GM23248 (cell line): Measurements from ENCODE around the gene ALS2.

ENCODE experiments used
- EZH2 ChIP-seq: fragments of 200-600 bp; sonication (generic); IDR thresholded peaks from 2 replicates; pipeline ENCODE4 v1.6.1; 2018; ENCODE audit warnings: antibody characterized with exemption, mild to moderate bottlenecking; ENCODE audit not compliant: insufficient read depth, poor library complexity, severe bottlenecking
- EZH2phosphoT487 ChIP-seq: fragments of 200-600 bp; sonication (generic); IDR thresholded peaks from 2 replicates; pipeline ENCODE4 v1.6.1; 2018; ENCODE audit warnings: antibody characterized with exemption, moderate library complexity, mild to moderate bottlenecking, low read depth; ENCODE audit not compliant: insufficient read depth

DNA sequence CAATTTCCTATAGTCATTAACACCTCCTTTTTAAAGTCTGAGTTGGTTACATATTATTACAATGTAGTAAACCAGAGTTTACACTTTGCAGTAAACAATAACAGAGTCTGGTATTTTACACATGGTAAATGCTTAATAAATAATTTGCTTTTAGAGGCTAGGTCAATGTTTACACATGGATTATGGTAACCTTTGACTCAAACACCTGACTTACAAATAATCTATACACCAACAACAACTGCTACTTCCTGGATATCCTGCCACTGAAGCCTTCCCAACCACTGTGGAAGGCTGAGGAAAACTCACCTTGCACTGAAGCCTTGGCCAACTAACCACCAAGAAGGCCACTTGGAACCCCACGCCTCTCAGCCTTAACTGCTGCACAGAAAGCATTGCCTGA is 5.4 kb downstream of the ALS2 start:
- TF ChIP-seq EZH2 (no peak), EZH2phosphoT487 (no peak)
